Mesodermal cell (in vitro differentiated cells): ENCODE results near the gene NCKAP5.

Experiments used
- H3K27ac ChIP-seq: 2 replicates; pipeline ENCODE4 v1.7.0; 2013; ENCODE audit warnings: mild to moderate bottlenecking, low read depth, low read length, moderate library complexity; ENCODE audit not compliant: severe bottlenecking
- H3K36me3 ChIP-seq: 2 replicates; pipeline ENCODE4 v1.7.1; 2013; ENCODE audit warnings: mild to moderate bottlenecking, low read length, moderate library complexity; ENCODE audit not compliant: control insufficient read depth, insufficient read depth
- H3K4me1 ChIP-seq: one replicate; pipeline ENCODE4 v1.7.1; 2013; ENCODE audit warnings: mild to moderate bottlenecking, low read length; ENCODE audit not compliant: insufficient read depth, control insufficient read depth, poor library complexity, severe bottlenecking
- H3K4me3 ChIP-seq: 2 replicates; pipeline ENCODE4 v1.7.0; 2013; ENCODE audit warnings: low read length, control low read depth, mild to moderate bottlenecking; ENCODE audit not compliant: insufficient read depth, poor library complexity, severe bottlenecking; ENCODE audit errors: extremely low read depth
- H3K9me3 ChIP-seq: 2 replicates; pipeline ENCODE4 v1.7.1; 2013; ENCODE audit warnings: mild to moderate bottlenecking, low read length, moderate library complexity; ENCODE audit not compliant: control insufficient read depth
- WGBS, 2 experiments: methylation state at CpG; one replicate each; pipeline ENCODE4 v1.1.5; 2013; ENCODE audit warnings: missing lambda C conversion rate in 2 of 2; ENCODE audit not compliant: insufficient coverage in 2 of 2; 5-methylcytosine and 5-hydroxymethylcytosine counted together

The NCKAP5 gene

DNA sequence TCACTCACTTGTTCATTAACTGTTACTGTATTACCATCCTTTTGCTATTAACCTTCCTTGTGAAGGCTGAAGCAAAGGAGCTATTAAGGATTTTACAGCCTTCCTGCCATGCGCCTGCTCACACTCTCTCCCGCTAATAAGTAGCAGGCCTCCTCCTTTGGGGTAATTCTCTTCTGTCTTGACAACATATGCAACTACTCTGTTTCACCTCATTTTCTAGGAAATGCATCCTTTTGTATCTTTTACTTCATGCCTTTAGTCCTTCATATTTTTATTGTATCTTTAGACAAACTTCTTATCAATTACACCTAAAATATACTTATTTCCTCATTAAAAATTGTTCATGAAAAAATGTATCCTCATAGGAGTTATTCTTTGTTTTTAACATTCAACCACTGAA lies 463.4 kb downstream of the NCKAP5 start:
- H3K27ac ChIP-seq: no peak overlapping the region
- H3K9me3 ChIP-seq: no peaks in the 10 kb centered on the region
- H3K4me3 ChIP-seq: no peak overlapping the region
- no peaks in the 10 kb centered on the region for H3K36me3 ChIP-seq
- H3K4me1 ChIP-seq: no peaks in the 10 kb centered on the region
- 96 to 100% methylated on average over 2 of the region's 2 CpGs for WGBS, 2 experiments

DNA sequence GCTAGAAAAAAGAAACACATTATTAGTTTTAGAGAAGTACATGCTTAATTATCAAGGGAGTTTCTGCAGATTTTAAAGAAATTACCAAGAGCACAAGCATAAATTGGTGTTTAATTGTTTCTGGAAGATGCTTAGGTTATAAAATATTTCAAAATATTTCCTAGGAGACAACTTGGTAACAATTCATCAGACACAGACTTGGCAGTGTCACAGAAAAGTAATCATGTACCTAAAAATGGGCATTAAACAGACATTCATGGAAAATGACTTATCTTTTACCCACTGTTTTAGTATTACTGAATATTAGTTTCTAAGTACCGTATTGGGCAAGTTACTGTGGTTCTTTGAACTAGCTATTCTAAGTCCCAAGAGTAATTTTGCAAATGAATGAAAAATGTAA lies 469.5 kb downstream of the NCKAP5 start:
- no CpG with 5 or more reads among the region's 1 CpG for WGBS, 2 experiments
- no peak overlapping the region for H3K4me3 ChIP-seq
- H3K27ac ChIP-seq: no peak overlapping the region
- H3K9me3 ChIP-seq: no peaks in the 10 kb centered on the region
- no peaks in the 10 kb centered on the region for H3K4me1 ChIP-seq
- H3K36me3 ChIP-seq: no peaks in the 10 kb centered on the region

DNA sequence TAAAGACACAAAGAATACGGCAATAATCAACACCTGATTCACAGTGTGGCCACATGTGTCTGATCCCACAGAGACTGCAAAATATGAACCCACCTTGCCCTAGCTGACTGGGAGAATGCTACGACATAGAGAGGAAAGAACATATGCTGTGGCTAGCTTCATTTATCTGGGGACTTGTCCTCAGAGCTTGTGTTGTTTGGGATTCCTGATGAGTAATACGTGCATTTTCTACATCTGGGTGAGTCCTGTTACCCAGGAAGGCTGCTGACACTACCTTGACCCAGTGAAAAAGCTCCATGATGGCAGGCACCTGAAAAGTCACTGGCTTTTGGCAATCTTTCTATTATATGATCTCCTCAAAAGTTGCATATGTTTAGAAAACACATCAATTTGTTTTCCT lies 470.6 kb downstream of the NCKAP5 start:
- H3K36me3 ChIP-seq: no peaks in the 10 kb centered on the region
- no peak overlapping the region for H3K27ac ChIP-seq
- no peaks in the 10 kb centered on the region for H3K9me3 ChIP-seq
- H3K4me1 ChIP-seq: no peaks in the 10 kb centered on the region
- WGBS, 2 experiments: 73 to 81% methylated on average over 3 of the region's 3 CpGs
- H3K4me3 ChIP-seq: no peak overlapping the region

DNA sequence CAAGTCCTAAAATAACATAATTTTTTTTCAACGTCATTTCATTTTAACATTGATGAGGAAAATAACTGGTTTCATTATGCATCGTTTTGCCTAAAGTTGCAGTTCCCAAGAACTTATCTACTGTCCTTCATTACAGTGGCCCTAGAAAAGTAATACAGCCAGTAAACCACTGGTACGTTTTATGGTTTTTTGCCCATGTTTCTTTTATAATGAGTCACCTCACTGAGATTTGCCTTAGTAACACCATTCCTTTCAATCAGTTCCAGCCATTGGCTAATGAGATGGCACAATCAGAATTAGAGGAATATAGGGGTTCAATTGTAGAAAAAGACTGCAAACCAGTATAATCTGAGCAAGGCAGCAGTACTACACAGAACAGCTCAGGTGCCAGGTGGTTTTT lies 475.7 kb downstream of the NCKAP5 start:
- H3K4me1 ChIP-seq: no peaks in the 10 kb centered on the region
- H3K9me3 ChIP-seq: no peaks in the 10 kb centered on the region
- WGBS, 2 experiments: 86 to 90% methylated on average over 2 of the region's 3 CpGs
- no peak overlapping the region for H3K27ac ChIP-seq
- no peak overlapping the region for H3K4me3 ChIP-seq
- H3K36me3 ChIP-seq: no peaks in the 10 kb centered on the region

DNA sequence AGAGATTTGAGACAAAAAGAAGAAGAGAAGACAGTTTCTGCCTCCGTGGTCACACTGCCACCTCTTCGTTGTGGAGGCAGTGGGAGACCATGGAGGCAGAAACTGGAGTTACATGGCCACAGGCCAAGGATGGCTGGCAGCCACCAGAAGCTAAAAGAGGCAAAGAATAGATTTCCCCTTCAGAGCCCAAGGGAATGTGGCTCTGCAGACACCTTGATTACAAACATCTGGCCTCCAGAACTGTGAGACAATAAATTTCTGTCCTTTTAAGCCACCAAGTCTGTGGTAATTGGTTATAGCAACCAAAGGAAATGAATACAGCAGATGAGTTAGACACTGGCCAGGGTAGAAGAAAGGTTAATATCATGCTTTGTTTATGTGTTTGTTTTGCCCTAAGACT lies 477.9 kb downstream of the NCKAP5 start:
- Histone ChIP-seq H3K4me1 (no peaks in the 10 kb centered on the region), H3K4me3 (no peak overlapping the region), H3K27ac (no peak overlapping the region), H3K9me3 (no peaks in the 10 kb centered on the region), H3K36me3 (no peaks in the 10 kb centered on the region)
- 84 to 91% methylated on average over 2 of the region's 2 CpGs for WGBS, 2 experiments

DNA sequence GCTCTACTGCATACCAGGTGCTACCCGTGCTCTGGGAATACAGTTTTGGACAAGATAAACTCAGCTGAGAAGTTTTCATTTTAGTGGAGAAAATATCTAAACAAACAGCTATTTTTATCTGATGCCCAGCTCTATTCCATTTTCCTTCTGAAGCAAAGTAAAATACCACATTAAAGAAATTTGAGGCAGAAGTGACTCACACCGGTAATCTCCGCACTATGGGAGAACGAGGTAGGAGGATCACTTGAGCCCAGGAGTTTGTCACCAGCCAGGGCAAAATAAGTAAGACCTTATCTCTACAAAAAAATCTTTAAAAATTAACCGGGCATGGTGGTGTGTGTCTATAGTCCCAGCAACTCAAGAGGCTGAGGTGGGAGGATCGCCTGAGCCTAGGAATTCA lies 482.1 kb downstream of the NCKAP5 start:
- WGBS, 2 experiments: no CpG with 5 or more reads among the region's 6 CpGs
- Histone ChIP-seq H3K4me1 (no peaks in the 10 kb centered on the region), H3K9me3 (no peaks in the 10 kb centered on the region), H3K27ac (no peak overlapping the region), H3K36me3 (no peaks in the 10 kb centered on the region), H3K4me3 (no peak overlapping the region)

DNA sequence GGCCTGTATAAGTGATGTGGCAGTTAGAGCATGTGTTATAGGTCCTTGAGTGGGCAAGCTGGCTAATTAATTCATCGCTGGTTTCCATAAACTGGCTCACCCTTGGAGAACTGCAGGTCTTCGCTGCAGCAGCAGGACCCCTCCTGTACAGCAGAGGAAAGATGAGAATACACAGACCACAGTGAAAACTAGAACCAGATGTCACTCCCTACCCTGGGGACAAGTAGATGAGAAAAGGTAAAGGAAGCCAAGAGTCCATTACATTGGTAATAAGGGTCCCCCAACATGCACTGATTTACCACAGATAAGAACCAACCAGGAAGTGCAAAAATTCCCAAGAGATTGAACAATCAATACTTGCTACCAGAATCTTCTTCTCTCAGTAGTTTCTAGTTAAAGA lies 482.6 kb downstream of the NCKAP5 start:
- H3K36me3 ChIP-seq: no peaks in the 10 kb centered on the region
- no peaks in the 10 kb centered on the region for H3K9me3 ChIP-seq
- H3K4me3 ChIP-seq: no peak overlapping the region
- no peak overlapping the region for H3K27ac ChIP-seq
- 87 to 94% methylated on average over 2 of the region's 2 CpGs for WGBS, 2 experiments
- H3K4me1 ChIP-seq: no peaks in the 10 kb centered on the region

DNA sequence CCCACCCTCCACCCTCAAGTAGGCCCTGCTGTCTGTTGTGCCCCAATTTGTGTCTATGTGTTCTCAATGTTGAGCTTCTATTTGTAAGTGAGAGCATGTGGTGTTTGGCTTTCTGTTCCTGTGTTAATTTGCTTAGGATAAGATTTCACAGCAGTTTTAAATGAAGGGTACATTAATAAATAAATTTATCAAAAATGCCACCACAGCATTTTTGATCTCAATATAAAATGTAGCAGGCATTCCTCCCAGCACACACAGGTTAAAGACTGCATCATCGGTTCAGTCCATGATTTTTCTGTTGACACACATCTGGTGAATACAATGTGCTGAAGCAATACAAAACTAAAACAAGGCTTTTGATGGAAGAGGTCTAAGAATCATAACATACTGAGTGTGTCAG lies 486.2 kb downstream of the NCKAP5 start:
- H3K4me3 ChIP-seq: no peak overlapping the region
- no peaks in the 10 kb centered on the region for H3K9me3 ChIP-seq
- no peaks in the 10 kb centered on the region for H3K4me1 ChIP-seq
- WGBS, 2 experiments: 83% methylated on average over 1 of the region's 1 CpG; no CpG with 5 or more reads in 1 of the 2 experiments
- no peaks in the 10 kb centered on the region for H3K36me3 ChIP-seq
- H3K27ac ChIP-seq: no peak overlapping the region

DNA sequence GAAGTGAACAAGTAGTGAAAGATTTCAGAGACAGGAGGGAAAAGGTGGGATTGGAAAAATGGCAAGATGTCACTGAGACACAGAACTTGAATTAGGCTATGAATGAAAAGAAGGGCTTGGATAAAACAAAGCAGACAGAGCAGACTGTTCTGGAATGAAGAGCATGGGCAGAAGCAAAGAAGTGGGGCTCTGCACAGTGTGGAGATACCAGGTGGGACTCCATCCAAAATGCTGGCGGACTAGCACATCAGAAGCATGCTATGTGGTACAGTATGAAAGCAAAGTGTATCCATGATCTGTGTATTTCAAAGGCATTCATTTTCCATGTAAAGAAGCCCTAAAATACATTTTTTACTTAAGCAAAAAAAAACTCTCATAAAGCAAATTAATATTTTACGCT lies 487.4 kb downstream of the NCKAP5 start:
- Histone ChIP-seq H3K36me3 (no peaks in the 10 kb centered on the region), H3K27ac (no peak overlapping the region), H3K4me3 (no peak overlapping the region), H3K4me1 (no peaks in the 10 kb centered on the region), H3K9me3 (no peaks in the 10 kb centered on the region)
- WGBS, 2 experiments: 75 to 100% methylated on average over 1 of the region's 2 CpGs

DNA sequence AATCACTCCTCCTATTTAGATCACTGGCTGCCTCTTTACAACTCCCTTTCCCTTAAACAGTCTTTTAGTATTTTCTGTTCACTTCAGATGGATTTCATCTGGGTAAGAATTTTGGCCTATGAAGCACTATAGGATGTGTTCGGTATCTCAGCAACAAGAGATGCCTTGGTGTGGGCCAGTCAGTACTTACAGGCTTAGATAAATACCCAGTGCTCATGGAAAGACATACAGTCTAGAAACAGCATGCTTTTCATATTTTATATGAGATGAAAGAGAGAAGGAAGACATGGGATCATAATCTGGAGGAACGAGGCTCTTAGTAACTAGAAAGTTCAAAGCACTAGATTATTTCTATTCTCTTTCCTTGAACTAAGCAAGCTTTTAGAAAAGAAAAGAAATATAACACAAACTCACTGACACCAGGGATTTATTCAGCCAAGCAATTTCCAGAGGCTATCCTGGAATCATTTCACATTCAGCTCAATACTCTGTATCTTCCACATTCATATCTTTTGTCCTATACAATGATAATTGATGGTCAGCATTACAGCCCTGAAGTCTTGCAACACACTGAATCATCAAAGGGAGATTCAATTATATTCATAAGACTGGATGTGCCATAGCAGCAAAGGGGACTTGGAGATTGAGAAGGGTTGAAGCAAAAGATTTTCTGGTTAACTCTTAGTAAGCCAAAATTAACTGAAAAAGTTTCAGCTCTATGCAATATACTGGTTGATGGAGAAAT lies 489.4 kb downstream of the NCKAP5 start:
- Histone ChIP-seq H3K4me1 (no peaks in the 10 kb centered on the region), H3K36me3 (no peaks in the 10 kb centered on the region), H3K27ac (no peak overlapping the region), H3K4me3 (no peak overlapping the region), H3K9me3 (no peaks in the 10 kb centered on the region)
- WGBS, 2 experiments: 88% methylated on average over 1 of the region's 2 CpGs; no CpG with 5 or more reads in 1 of the 2 experiments

DNA sequence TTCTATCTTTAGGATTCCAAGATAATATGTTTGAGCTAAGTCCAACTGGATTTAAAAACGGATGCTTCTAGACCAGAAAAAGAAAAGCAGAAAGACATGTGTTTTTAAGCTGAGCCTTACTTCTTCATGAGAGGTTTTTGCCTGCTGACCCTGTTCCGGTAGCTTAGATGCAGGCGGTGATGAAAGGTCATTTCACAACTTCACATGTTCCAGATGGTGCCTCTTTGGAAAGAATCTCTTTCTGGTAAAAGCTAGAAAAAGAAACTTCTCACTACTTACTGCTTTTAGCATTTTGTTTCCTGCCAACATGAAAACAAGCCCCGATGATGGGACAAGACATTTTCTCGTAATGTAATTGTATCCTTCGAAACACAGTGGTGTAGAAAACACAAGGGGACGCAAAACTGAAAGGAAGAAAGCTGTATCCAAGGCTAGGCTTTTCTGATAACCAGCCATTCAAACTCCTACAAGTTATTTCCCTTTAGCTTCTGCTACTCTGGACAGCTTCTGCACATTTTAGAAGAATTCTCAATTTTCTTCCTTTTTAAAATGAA lies 490.9 kb downstream of the NCKAP5 start:
- H3K36me3 ChIP-seq: no peaks in the 10 kb centered on the region
- 93 to 96% methylated on average over 5 to 6 of the region's 7 CpGs for WGBS, 2 experiments
- no peaks in the 10 kb centered on the region for H3K9me3 ChIP-seq
- no peaks in the 10 kb centered on the region for H3K4me1 ChIP-seq
- no peak overlapping the region for H3K27ac ChIP-seq
- H3K4me3 ChIP-seq: no peak overlapping the region
